IMR-90 (cell line): ENCODE measurements around the gene LTBP1. TPM values are rescaled to one million over a fixed set of nuclear protein-coding genes. Genes with fewer than 3 reads are reported as not detected.

Source experiments
- ATAC-seq: fragments of 200-7000 bp; cut with Tn5 transposase; 2 replicates; pipeline ENCODE4 v1.9.1; 2020; ENCODE audit warnings: low read depth, mild to moderate bottlenecking, moderate library complexity
- BruUV-seq: library from RNA; stranded (reverse); fragments of 400-500 nt; replicated peaks from 2 replicates; lab custom pipeline; 2021; lab: Mats Ljungman, UMichigan
- CTCF ChIA-PET: fragments of 300-600 bp; formaldehyde crosslinking; extraction: SDS; loops from one replicate; lab custom pipeline; 2021; ENCODE audit warnings: antibody characterized with exemption; lab: Yijun Ruan, JAX
- POLR2A ChIA-PET: fragments of 300-600 bp; sonication (Branson Sonifier 250); formaldehyde crosslinking; loops from one replicate; lab custom pipeline; 2022; ENCODE audit warnings: antibody characterized with exemption; ENCODE audit not compliant: unreplicated experiment; lab: Charles Lee
- DNase-seq: peaks from one replicate; pipeline ENCODE4 v3.0.0; 2013
- H2AFZ ChIP-seq: replicated peaks from 2 replicates; pipeline ENCODE3; 2013; ENCODE audit warnings: low read length, mild to moderate bottlenecking; ENCODE audit not compliant: poor library complexity
- H2AK5ac ChIP-seq: 2 replicates; pipeline ENCODE4 v1.6.1; 2013; ENCODE audit warnings: low read depth, low read length, inconsistent platforms
- H2AK9ac ChIP-seq: replicated peaks from 2 replicates; pipeline ENCODE3; 2013; ENCODE audit warnings: mild to moderate bottlenecking, low read depth, low read length, moderate library complexity; ENCODE audit not compliant: poor library complexity
- H2BK120ac ChIP-seq: 2 replicates; pipeline ENCODE4 v1.6.1; 2013; ENCODE audit warnings: low read depth, low read length, inconsistent platforms
- H2BK15ac ChIP-seq: 3 replicates; pipeline ENCODE4 v1.6.1; 2013; ENCODE audit warnings: low read depth, low read length, inconsistent platforms
- H2BK20ac ChIP-seq: 2 replicates; pipeline ENCODE4 v1.6.1; 2013; ENCODE audit warnings: low read depth, mild to moderate bottlenecking, inconsistent platforms, low read length, moderate library complexity
- H2BK5ac ChIP-seq: 2 replicates; pipeline ENCODE4 v1.6.1; 2013; ENCODE audit warnings: mild to moderate bottlenecking, low read depth, low read length, inconsistent platforms; ENCODE audit not compliant: poor library complexity, severe bottlenecking
- H3K14ac ChIP-seq: replicated peaks from 2 replicates; pipeline ENCODE4 v1.6.1; 2013; ENCODE audit warnings: low read depth, low read length, inconsistent platforms
- H3K18ac ChIP-seq: 2 replicates; pipeline ENCODE4 v1.6.1; 2013; ENCODE audit warnings: low read depth, low read length, control low read depth
- H3K23ac ChIP-seq: 2 replicates; pipeline ENCODE4 v1.6.1; 2013; ENCODE audit warnings: low read depth, low read length, inconsistent platforms
- H3K27ac ChIP-seq: 2 replicates; pipeline ENCODE4 v1.5.1; 2013; ENCODE audit warnings: mild to moderate bottlenecking, control low read depth, low read length; ENCODE audit not compliant: insufficient read depth
- H3K27me3 ChIP-seq: 2 replicates; pipeline ENCODE4 v1.6.1; 2013; ENCODE audit warnings: low read length; ENCODE audit not compliant: control insufficient read depth, insufficient read depth
- H3K36me3 ChIP-seq: 2 replicates; pipeline ENCODE4 v1.6.1; 2013; ENCODE audit warnings: low read length, mixed read lengths; ENCODE audit not compliant: control insufficient read depth, insufficient read depth
- H3K4ac ChIP-seq: 2 replicates; pipeline ENCODE4 v1.6.1; 2013; ENCODE audit warnings: low read depth, low read length, inconsistent platforms
- H3K4me1 ChIP-seq: 2 replicates; pipeline ENCODE4 v1.6.1; 2013; ENCODE audit warnings: low read length, mixed read lengths; ENCODE audit not compliant: control insufficient read depth, insufficient read depth
- H3K4me2 ChIP-seq: 2 replicates; pipeline ENCODE4 v1.6.1; 2013; ENCODE audit warnings: low read depth, mild to moderate bottlenecking, control low read depth, low read length, moderate library complexity
- H3K4me3 ChIP-seq: 2 replicates; pipeline ENCODE4 v1.5.1; 2013; ENCODE audit warnings: low read depth, mild to moderate bottlenecking, control low read depth, low read length, moderate library complexity; ENCODE audit not compliant: insufficient read depth
- H3K56ac ChIP-seq: 2 replicates; pipeline ENCODE4 v1.6.1; 2013; ENCODE audit warnings: low read length, inconsistent platforms; ENCODE audit not compliant: insufficient read depth; ENCODE audit errors: extremely low read depth
- H3K79me1 ChIP-seq, 2 experiments: 2 replicates each; pipeline ENCODE4 v1.6.1; 2013; ENCODE audit warnings: low read length in 2 of 2, inconsistent platforms in 1 of 2, low read depth in 1 of 2
- H3K9ac ChIP-seq: 2 replicates; pipeline ENCODE4 v1.6.1; 2013; ENCODE audit warnings: low read depth, low read length, control low read depth
- H3K9me1 ChIP-seq: 2 replicates; pipeline ENCODE4 v1.6.1; 2013; ENCODE audit warnings: low read length, inconsistent platforms; ENCODE audit not compliant: insufficient read depth
- H3K9me3 ChIP-seq: 2 replicates; pipeline ENCODE4 v1.6.1; 2013; ENCODE audit warnings: low read length; ENCODE audit not compliant: control insufficient read depth, insufficient read depth
- H4K20me1 ChIP-seq: 2 replicates; pipeline ENCODE4 v1.6.1; 2013; ENCODE audit warnings: low read length, inconsistent platforms; ENCODE audit not compliant: insufficient read depth
- H4K5ac ChIP-seq: 2 replicates; pipeline ENCODE4 v1.6.1; 2013; ENCODE audit warnings: mild to moderate bottlenecking, low read depth, low read length, control low read depth
- H4K8ac ChIP-seq, 2 experiments: 2 replicates each; pipeline ENCODE4 v1.6.1; 2013; ENCODE audit warnings: low read depth in 2 of 2, low read length in 2 of 2, control low read depth in 1 of 2, inconsistent platforms in 1 of 2
- H4K91ac ChIP-seq: 2 replicates; pipeline ENCODE4 v1.6.1; 2013; ENCODE audit warnings: low read depth, low read length, inconsistent platforms; ENCODE audit not compliant: insufficient read depth
- BHLHE40 ChIP-seq: fragments of 150-350 bp; IDR thresholded peaks from 2 replicates; pipeline ENCODE4 v1.6.1; 2016; ENCODE audit warnings: mild to moderate bottlenecking, low read depth, low read length
- CEBPB ChIP-seq: IDR thresholded peaks from 2 replicates; pipeline ENCODE4 v1.6.1; 2012; ENCODE audit warnings: low read depth, low read length, improper control_type of control experiment
- CHD1 ChIP-seq: IDR thresholded peaks from 2 replicates; pipeline ENCODE4 v1.6.1; 2012; ENCODE audit warnings: low read depth, low read length, improper control_type of control experiment
- ELK1 ChIP-seq: fragments of 150-350 bp; IDR thresholded peaks from 2 replicates; pipeline ENCODE4 v1.6.1; 2016; ENCODE audit warnings: low read depth, mild to moderate bottlenecking, low read length, moderate library complexity, borderline replicate concordance
- FOS ChIP-seq: fragments of 150-350 bp; IDR thresholded peaks from 2 replicates; pipeline ENCODE4 v1.6.1; 2016; ENCODE audit warnings: low read depth, low read length
- MAFK ChIP-seq: IDR thresholded peaks from 2 replicates; pipeline ENCODE4 v1.6.1; 2012; ENCODE audit warnings: low read depth, low read length, improper control_type of control experiment
- MAZ ChIP-seq: IDR thresholded peaks from 2 replicates; pipeline ENCODE4 v1.6.1; 2012; ENCODE audit warnings: low read depth, mild to moderate bottlenecking, low read length, improper control_type of control experiment, moderate library complexity, borderline replicate concordance
- MXI1 ChIP-seq: IDR thresholded peaks from 2 replicates; pipeline ENCODE4 v1.6.1; 2012; ENCODE audit warnings: low read depth, mild to moderate bottlenecking, low read length, moderate library complexity, borderline replicate concordance
- NFE2L2 ChIP-seq: fragments of 150-350 bp; IDR thresholded peaks from 2 replicates; pipeline ENCODE4 v1.6.1; 2016; ENCODE audit warnings: low read depth, mild to moderate bottlenecking, low read length
- POLR2A ChIP-seq: IDR thresholded peaks from 2 replicates; pipeline ENCODE4 v1.6.1; 2012; ENCODE audit warnings: mild to moderate bottlenecking, low read depth, low read length
- RAD21 ChIP-seq: IDR thresholded peaks from 2 replicates; pipeline ENCODE4 v1.6.1; 2012; ENCODE audit warnings: low read length, improper control_type of control experiment
- RCOR1 ChIP-seq: IDR thresholded peaks from 2 replicates; pipeline ENCODE4 v1.6.1; 2012; ENCODE audit warnings: mild to moderate bottlenecking, low read length, improper control_type of control experiment; ENCODE audit not compliant: insufficient replicate concordance
- RFX5 ChIP-seq: IDR thresholded peaks from 2 replicates; pipeline ENCODE4 v1.8.0; 2012; ENCODE audit warnings: low read depth, mild to moderate bottlenecking, low read length, moderate library complexity
- SMC3 ChIP-seq: fragments of 150-350 bp; IDR thresholded peaks from 2 replicates; pipeline ENCODE4 v1.6.1; 2016; ENCODE audit warnings: low read depth, mild to moderate bottlenecking, antibody characterized with exemption, low read length, moderate library complexity
- WGBS, 2 experiments: methylation state at CpG; one replicate each; pipeline versions ENCODE4 v1.1.5 to v1.1.7; 2013; ENCODE audit warnings: missing lambda C conversion rate in 2 of 2; ENCODE audit not compliant: insufficient read length in 1 of 2; ENCODE audit errors: extremely low coverage in 2 of 2; 5-methylcytosine and 5-hydroxymethylcytosine counted together
- dilution Hi-C: fragments of 300-500 bp; cut with HindIII; formaldehyde crosslinking; loops from one replicate; pipeline ENCODE4 v1.14.3; 2018; ENCODE audit warnings: low sequenced_read_pairs; ENCODE audit not compliant: unreplicated experiment
- in situ Hi-C: fragments of 300-500 bp; cut with MboI; formaldehyde crosslinking; loops from 3 replicates; pipeline ENCODE4 v1.14.3; 2019; ENCODE audit warnings: low sequenced_read_pairs, inconsistent platforms, mixed read lengths
- intact Hi-C: fragments of 100-400 bp; cut with micrococcal nuclease; formaldehyde crosslinking; loops from 2 replicates; pipeline ENCODE4 v1.10.0; 2022
- polyA plus RNA-seq, 3 experiments: library from polyadenylated mRNA; depleted of rRNA; stranded (reverse); fragments of >200 nt; gene quantifications; 2 replicates each; pipeline ENCODE4 v1.2.3, GENCODE V29; 2012; ENCODE audit warnings: low replicate concordance in 1 of 3
- total RNA-seq: library from RNA; depleted of rRNA; stranded (reverse); fragments of >200 nt; gene quantifications from 2 replicates; pipeline ENCODE4 v1.2.3, GENCODE V29; 2012
- TF ChIP-seq, protein P1 (sequence below): conservative IDR thresholded peaks from 2 replicates; pipeline ENCODE4 v1.5.1; 2012; ENCODE audit warnings: mild to moderate bottlenecking, low read depth, low read length, improper control_type of control experiment
- TF ChIP-seq, protein P2 (sequence below): fragments of 150-350 bp; IDR thresholded peaks from 2 replicates; pipeline ENCODE4 v1.6.1; 2017; ENCODE audit warnings: mild to moderate bottlenecking, antibody characterized with exemption, low read length, low read depth

LTBP1 gene
- total and polyA plus RNA-seq, 2 of the 4 experiments (the other 2 are of a cell fraction): 235 to 326 TPM

- H2BK15ac ChIP-seq: no peak overlapping the region
- BruUV-seq: no TSS peak
- H3K4me3 ChIP-seq: no peak overlapping the region
- no peak overlapping the region for H2AK9ac ChIP-seq
- H3K9me3 ChIP-seq: no peaks in the 10 kb centered on the region
- no peaks in the 10 kb centered on the region for H3K4me1 ChIP-seq
- ChIA-PET CTCF (no interaction called here), POLR2A (no interaction called here)
- DNase-seq (no peak), ATAC-seq (no peak)
- H3K9me1 ChIP-seq: peaks cover 3% of the 10 kb centered on the region; the same call in 1 of the 2 replicates
- intact Hi-C loops (no loop called here), dilution Hi-C loops (no loop called here), in situ Hi-C loops (no loop called here)
- H3K14ac ChIP-seq: no peak overlapping the region
- H3K27ac ChIP-seq: no peak overlapping the region
- H2BK120ac ChIP-seq: no peak overlapping the region
- no peak overlapping the region for H3K18ac ChIP-seq
- H3K9ac ChIP-seq: no peak overlapping the region
- no peak overlapping the region for H4K8ac ChIP-seq
- peaks cover 18% of the 10 kb centered on the region for H3K36me3 ChIP-seq
- H3K4me2 ChIP-seq: no peak overlapping the region
- H4K5ac ChIP-seq: no peak overlapping the region
- peaks cover 13 to 39% of the 10 kb centered on the region in 2 experiments for H3K79me1 ChIP-seq
- H2BK20ac ChIP-seq: no peak overlapping the region
- no peak for TF ChIP-seq FOS
- no peak for TF ChIP-seq CEBPB
- TF ChIP-seq MXI1: no peak
- TF ChIP-seq BHLHE40: no peak
- TF ChIP-seq NFE2L2: no peak
- no peak for TF ChIP-seq SMC3
- no peak for TF ChIP-seq MAFK
- TF ChIP-seq POLR2A: no peak
- TF ChIP-seq, protein P1, sequence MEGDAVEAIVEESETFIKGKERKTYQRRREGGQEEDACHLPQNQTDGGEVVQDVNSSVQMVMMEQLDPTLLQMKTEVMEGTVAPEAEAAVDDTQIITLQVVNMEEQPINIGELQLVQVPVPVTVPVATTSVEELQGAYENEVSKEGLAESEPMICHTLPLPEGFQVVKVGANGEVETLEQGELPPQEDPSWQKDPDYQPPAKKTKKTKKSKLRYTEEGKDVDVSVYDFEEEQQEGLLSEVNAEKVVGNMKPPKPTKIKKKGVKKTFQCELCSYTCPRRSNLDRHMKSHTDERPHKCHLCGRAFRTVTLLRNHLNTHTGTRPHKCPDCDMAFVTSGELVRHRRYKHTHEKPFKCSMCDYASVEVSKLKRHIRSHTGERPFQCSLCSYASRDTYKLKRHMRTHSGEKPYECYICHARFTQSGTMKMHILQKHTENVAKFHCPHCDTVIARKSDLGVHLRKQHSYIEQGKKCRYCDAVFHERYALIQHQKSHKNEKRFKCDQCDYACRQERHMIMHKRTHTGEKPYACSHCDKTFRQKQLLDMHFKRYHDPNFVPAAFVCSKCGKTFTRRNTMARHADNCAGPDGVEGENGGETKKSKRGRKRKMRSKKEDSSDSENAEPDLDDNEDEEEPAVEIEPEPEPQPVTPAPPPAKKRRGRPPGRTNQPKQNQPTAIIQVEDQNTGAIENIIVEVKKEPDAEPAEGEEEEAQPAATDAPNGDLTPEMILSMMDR: no peak
- no peak for TF ChIP-seq MAZ
- TF ChIP-seq ELK1: no peak
- TF ChIP-seq RCOR1: no peak
- TF ChIP-seq RAD21: no peak
- TF ChIP-seq RFX5: no peak
- TF ChIP-seq, protein P2, sequence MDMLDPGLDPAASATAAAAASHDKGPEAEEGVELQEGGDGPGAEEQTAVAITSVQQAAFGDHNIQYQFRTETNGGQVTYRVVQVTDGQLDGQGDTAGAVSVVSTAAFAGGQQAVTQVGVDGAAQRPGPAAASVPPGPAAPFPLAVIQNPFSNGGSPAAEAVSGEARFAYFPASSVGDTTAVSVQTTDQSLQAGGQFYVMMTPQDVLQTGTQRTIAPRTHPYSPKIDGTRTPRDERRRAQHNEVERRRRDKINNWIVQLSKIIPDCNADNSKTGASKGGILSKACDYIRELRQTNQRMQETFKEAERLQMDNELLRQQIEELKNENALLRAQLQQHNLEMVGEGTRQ: no peak
- no peak for TF ChIP-seq CHD1
- no peak overlapping the region for H2BK5ac ChIP-seq
- no peak overlapping the region for H3K4ac ChIP-seq
- no peak overlapping the region for H4K91ac ChIP-seq
- H3K23ac ChIP-seq: no peak overlapping the region
- H4K20me1 ChIP-seq: no peaks in the 10 kb centered on the region
- no peak overlapping the region for H2AFZ ChIP-seq
- no peak overlapping the region for H3K56ac ChIP-seq
- H2AK5ac ChIP-seq: no peak overlapping the region
- WGBS, 2 experiments: no CpG with 5 or more reads among the region's 7 CpGs
- no peaks in the 10 kb centered on the region for H3K27me3 ChIP-seq
Measured at GRCh38 chr2:33195891-33196290, 249.1 kb downstream of the LTBP1 start.
